K562 (cell line): ENCODE data around the gene CD164. TPM values are rescaled to one million over a fixed set of nuclear protein-coding genes. Genes with fewer than 3 reads are reported as not detected.
A peak's percentile ranks its signal among the peaks of the same experiment; 100 is the strongest.

Experiments used
- ATAC-seq: fragments of 200-7000 bp; cut with Tn5 transposase; 3 replicates; pipeline ENCODE4 v1.9.1; 2020; ENCODE audit warnings: moderate library complexity
- BruUV-seq: library from RNA; stranded (reverse); fragments of 400-500 nt; replicated peaks from 2 replicates; lab custom pipeline; 2021; lab: Mats Ljungman, UMichigan
- CTCF ChIA-PET: fragments of 300-600 bp; formaldehyde crosslinking; extraction: SDS; loops from one replicate; lab custom pipeline; 2021; ENCODE audit warnings: low intra/inter-chr PET ratio; lab: Yijun Ruan, JAX
- POLR2A ChIA-PET: fragments of 300-600, 350-650 bp; sonication (Branson Sonifier 250); formaldehyde crosslinking; extraction: SDS; loops from one replicate; lab custom pipeline; 2021; ENCODE audit warnings: antibody characterized with exemption, inconsistent platforms; lab: Yijun Ruan, JAX
- DNase-seq, 4 experiments: peaks; one replicate each; pipeline versions ENCODE4 v3.0.0 to v3.0.0-alpha.2; 2011 to 2018; ENCODE audit warnings: low spot score in 3 of 4, mixed read lengths in 3 of 4; ENCODE audit errors: extremely low read depth in 1 of 4
- FAIRE-seq: peaks from 2 replicates; lab custom pipeline; 2011; peaks lifted over from hg19 to GRCh38; lab: Jason Lieb, UNC
- H2AFZ ChIP-seq: 2 replicates; pipeline ENCODE4 v1.6.0; 2011; ENCODE audit warnings: low read depth, low read length, control low read depth, inconsistent platforms
- H3K27ac ChIP-seq: fragments of 200-600 bp; 3 replicates; pipeline ENCODE4 v1.8.0; 2011; ENCODE audit warnings: low read depth, mild to moderate bottlenecking, control low read depth, inconsistent platforms, low read length, moderate library complexity, mixed read lengths; ENCODE audit errors: extremely low read depth
- H3K27me3 ChIP-seq, 2 experiments: fragments of 300-600 bp in 1 of 2; 2 replicates in 1 of 2; 3 replicates in 1 of 2; pipeline versions ENCODE4 v1.6.0 to v1.8.0; 2011; ENCODE audit warnings: inconsistent platforms in 2 of 2, low read length in 2 of 2, mild to moderate bottlenecking in 1 of 2, mixed read lengths in 1 of 2, moderate library complexity in 1 of 2; ENCODE audit not compliant: control insufficient read depth in 2 of 2, insufficient read depth in 2 of 2
- H3K36me3 ChIP-seq: fragments of 300-600 bp; 3 replicates; pipeline ENCODE4 v1.8.0; 2011; ENCODE audit warnings: mild to moderate bottlenecking, low read length, inconsistent platforms; ENCODE audit not compliant: control insufficient read depth, insufficient read depth
- H3K4me1 ChIP-seq, 2 experiments: fragments of 200-600 bp in 1 of 2; replicated peaks in 1 of 2; 2 replicates in 1 of 2; 3 replicates in 1 of 2; pipeline versions ENCODE4 v1.5.1 to v1.8.0; 2011; ENCODE audit warnings: inconsistent platforms in 2 of 2, low read length in 2 of 2, mild to moderate bottlenecking in 1 of 2, mixed read lengths in 1 of 2, moderate library complexity in 1 of 2; ENCODE audit not compliant: control insufficient read depth in 2 of 2, insufficient read depth in 2 of 2
- H3K4me2 ChIP-seq: 2 replicates; pipeline ENCODE4 v1.6.1; 2011; ENCODE audit warnings: low read length, control low read depth, inconsistent platforms, mixed read lengths; ENCODE audit not compliant: insufficient read depth
- H3K4me3 ChIP-seq: fragments of 200-600 bp; sonication (generic), shearing (Covaris generic); 2 replicates; pipeline ENCODE4 v1.5.1; 2016; ENCODE audit warnings: control low read depth, inconsistent platforms
- H3K79me2 ChIP-seq: fragments of 200-600 bp; 3 replicates; pipeline ENCODE4 v1.8.0; 2011; ENCODE audit warnings: low read length, inconsistent platforms; ENCODE audit not compliant: control insufficient read depth, insufficient read depth
- H3K9ac ChIP-seq, 2 experiments: 2 replicates each; pipeline versions ENCODE4 v1.6.0 to v1.6.1; 2011; ENCODE audit warnings: low read depth in 2 of 2, low read length in 2 of 2, control low read depth in 1 of 2, inconsistent platforms in 1 of 2, mild to moderate bottlenecking in 1 of 2, mixed read lengths in 1 of 2; ENCODE audit not compliant: insufficient read depth in 1 of 2
- H3K9me1 ChIP-seq: one replicate; pipeline ENCODE4 v1.6.0; 2011; ENCODE audit warnings: inconsistent platforms, mild to moderate bottlenecking, low read length, moderate library complexity; ENCODE audit not compliant: control insufficient read depth, insufficient read depth
- H3K9me3 ChIP-seq: replicated peaks from 2 replicates; pipeline ENCODE4 v1.5.1; 2011; ENCODE audit warnings: low read depth, low read length, inconsistent platforms; ENCODE audit not compliant: control insufficient read depth, insufficient read depth
- H4K20me1 ChIP-seq: replicated peaks from 2 replicates; pipeline ENCODE4 v1.6.1; 2011; ENCODE audit warnings: low read length, inconsistent platforms, mixed read lengths; ENCODE audit not compliant: control insufficient read depth, insufficient read depth
- JUN ChIP-seq, 2 experiments: sonication (generic) in 1 of 2; formaldehyde crosslinking in 1 of 2; IDR thresholded peaks; 2 replicates each; pipeline versions ENCODE4 v1.6.1 to v1.8.0; 2012 to 2022; ENCODE audit warnings: borderline replicate concordance in 2 of 2, mild to moderate bottlenecking in 2 of 2, improper control_type of control experiment in 1 of 2, low read depth in 1 of 2, low read length in 1 of 2, missing genetic modification reagents in 1 of 2
- POLR2AphosphoS5 ChIP-seq: IDR thresholded peaks from 2 replicates; pipeline ENCODE4 v1.6.1; 2011; ENCODE audit warnings: mild to moderate bottlenecking, low read depth, low read length, moderate library complexity; ENCODE audit not compliant: control insufficient read depth, insufficient read depth
- PTRF ChIP-seq: fragments of 450-650 bp; IDR thresholded peaks from 2 replicates; pipeline ENCODE4 v1.6.1; 2016; ENCODE audit warnings: mild to moderate bottlenecking, missing genetic modification characterization, missing compliant biosample characterization
- RB1 ChIP-seq: fragments of 450-650 bp; IDR thresholded peaks from 2 replicates; pipeline ENCODE4 v1.6.1; 2017; ENCODE audit warnings: low read depth, mild to moderate bottlenecking
- YY1 ChIP-seq, 3 experiments: IDR thresholded peaks; 2 replicates each; pipeline ENCODE4 v1.6.1; 2011; ENCODE audit warnings: low read length in 2 of 3, mild to moderate bottlenecking in 2 of 3, moderate library complexity in 2 of 3, borderline replicate concordance in 1 of 3, control low read depth in 1 of 3, low read depth in 1 of 3; ENCODE audit not compliant: insufficient read depth in 3 of 3, insufficient replicate concordance in 2 of 3, control insufficient read depth in 1 of 3, insufficient read length in 1 of 3; ENCODE audit errors: extremely low read depth in 1 of 3
- WGBS: fragments of 100-300 bp; shearing (Covaris generic); methylation state at CpG from one replicate; pipeline ENCODE4 v1.1.6; 2016; ENCODE audit warnings: low coverage, mixed read lengths; ENCODE audit not compliant: insufficient coverage; ENCODE audit errors: missing lambda C conversion rate; 5-methylcytosine and 5-hydroxymethylcytosine counted together
- in situ Hi-C: fragments of 300-500 bp; cut with MboI; formaldehyde crosslinking; loops from 4 replicates; pipeline ENCODE4 v1.15.0; 2018; ENCODE audit warnings: inconsistent platforms, mixed read lengths
- intact Hi-C: fragments of 100-400 bp; cut with micrococcal nuclease; formaldehyde crosslinking; loops from 2 replicates; pipeline ENCODE4 v1.14.2; 2022
- polyA plus RNA-seq, 8 experiments: library from polyadenylated mRNA; depleted of rRNA in 4 of 8; stranded (reverse) in 5 of 8; unstranded in 3 of 8; fragments of >200 nt; fragmentation: Nextera tagmentation in 2 of 8; fragmentation: Illumina TruSeq in 1 of 8; extraction: Ambion mirVana in 2 of 8; extraction: Trizol in 1 of 8; gene quantifications; 2 replicates each; pipeline versions ENCODE4 v1.2.1 to v1.2.3, GENCODE V29; 2011 to 2014; ENCODE audit warnings: inconsistent platforms in 1 of 8, missing spikeins in 1 of 8
- total RNA-seq, 7 experiments: library from RNA; depleted of rRNA in 6 of 7; stranded (reverse); fragments of >200 nt in 6 of 7; fragmentation: Illumina TruSeq in 2 of 7; extraction: Trizol in 2 of 7; gene quantifications; 2 replicates each; pipeline versions ENCODE4 v1.2.1 to v1.2.3, GENCODE V29; 2011 to 2021; ENCODE audit warnings: low replicate concordance in 1 of 7
- TF ChIP-seq, protein P1 (sequence below): fragments of 450-650 bp; IDR thresholded peaks from 2 replicates; pipeline ENCODE4 v1.6.1; 2017; ENCODE audit warnings: antibody characterized with exemption, mild to moderate bottlenecking

The CD164 gene
- total and polyA plus RNA-seq, 9 of the 15 experiments (the other 6 are each of a cell fraction or from before 2014, with no cell fraction given): 79.5 to 317 (median 165) TPM

GRCh38 chr6:109322825-109323224 is 59.4 kb downstream of the CD164 start:
- ChIA-PET POLR2A (interaction anchor here (0.6 to 1.1 kb wide), 2 partner anchors 12 to 60 kb away, joined by 3 to 4 read pairs; no protein-coding TSS in a partner anchor), CTCF (no interaction called here)
- 44% methylated on average over 2 of the region's 2 CpGs for WGBS
- H3K27me3 ChIP-seq: no peaks in the 10 kb centered on the region
- no peaks in the 10 kb centered on the region for H3K9me1 ChIP-seq
- peak overlapping the region; percentile 9; the same call in 1 of the 2 replicates for H3K4me2 ChIP-seq
- H3K9ac ChIP-seq: no peak overlapping the region; a peak in 1 of 4 replicates
- H2AFZ ChIP-seq: peak overlapping the region; percentile 93
- no peaks in the 10 kb centered on the region for H3K36me3 ChIP-seq
- no TSS peak for BruUV-seq
- peak; percentile 64 for ATAC-seq
- H3K79me2 ChIP-seq: no peaks in the 10 kb centered on the region
- in situ Hi-C loops: no loop called here
- DNase-seq: peak in 1 of 4 experiments; percentile 30
- intact Hi-C loops: no loop called here
- H3K27ac ChIP-seq: no peak overlapping the region; the same call in 2 of the 3 replicates
- H3K4me1 ChIP-seq: peaks cover 7 to 13% of the 10 kb centered on the region in 2 experiments; a peak in 3 of 5 replicates
- peak; percentile 29 for FAIRE-seq
- H3K4me3 ChIP-seq: no peak overlapping the region
- H3K9me3 ChIP-seq: no peaks in the 10 kb centered on the region
- no peaks in the 10 kb centered on the region for H4K20me1 ChIP-seq
- TF ChIP-seq JUN (IDR thresholded peaks at IDR 0.05; ENCODE audit: borderline replicate concordance, low read depth, low read length) (no peak), JUN (CRISPR knock-in tag; IDR thresholded peaks at IDR 0.05; ENCODE audit: borderline replicate concordance) (no peak), PTRF (tag) (0 out of 2 replicates have a peak, but pooled peaks have one; percentile 16), YY1 (IDR thresholded peaks at IDR 0.05; ENCODE audit: borderline replicate concordance in 1 of 3, control insufficient read depth in 1 of 3, extremely low read depth in 1 of 3, insufficient read depth in 3 of 3, insufficient read length in 1 of 3, insufficient replicate concordance in 2 of 3, low read depth in 1 of 3, low read length in 2 of 3) (peak in 1 of 3 experiments; percentile 58), RB1 (no peak), POLR2AphosphoS5 (no peak)
- TF ChIP-seq, protein P1, sequence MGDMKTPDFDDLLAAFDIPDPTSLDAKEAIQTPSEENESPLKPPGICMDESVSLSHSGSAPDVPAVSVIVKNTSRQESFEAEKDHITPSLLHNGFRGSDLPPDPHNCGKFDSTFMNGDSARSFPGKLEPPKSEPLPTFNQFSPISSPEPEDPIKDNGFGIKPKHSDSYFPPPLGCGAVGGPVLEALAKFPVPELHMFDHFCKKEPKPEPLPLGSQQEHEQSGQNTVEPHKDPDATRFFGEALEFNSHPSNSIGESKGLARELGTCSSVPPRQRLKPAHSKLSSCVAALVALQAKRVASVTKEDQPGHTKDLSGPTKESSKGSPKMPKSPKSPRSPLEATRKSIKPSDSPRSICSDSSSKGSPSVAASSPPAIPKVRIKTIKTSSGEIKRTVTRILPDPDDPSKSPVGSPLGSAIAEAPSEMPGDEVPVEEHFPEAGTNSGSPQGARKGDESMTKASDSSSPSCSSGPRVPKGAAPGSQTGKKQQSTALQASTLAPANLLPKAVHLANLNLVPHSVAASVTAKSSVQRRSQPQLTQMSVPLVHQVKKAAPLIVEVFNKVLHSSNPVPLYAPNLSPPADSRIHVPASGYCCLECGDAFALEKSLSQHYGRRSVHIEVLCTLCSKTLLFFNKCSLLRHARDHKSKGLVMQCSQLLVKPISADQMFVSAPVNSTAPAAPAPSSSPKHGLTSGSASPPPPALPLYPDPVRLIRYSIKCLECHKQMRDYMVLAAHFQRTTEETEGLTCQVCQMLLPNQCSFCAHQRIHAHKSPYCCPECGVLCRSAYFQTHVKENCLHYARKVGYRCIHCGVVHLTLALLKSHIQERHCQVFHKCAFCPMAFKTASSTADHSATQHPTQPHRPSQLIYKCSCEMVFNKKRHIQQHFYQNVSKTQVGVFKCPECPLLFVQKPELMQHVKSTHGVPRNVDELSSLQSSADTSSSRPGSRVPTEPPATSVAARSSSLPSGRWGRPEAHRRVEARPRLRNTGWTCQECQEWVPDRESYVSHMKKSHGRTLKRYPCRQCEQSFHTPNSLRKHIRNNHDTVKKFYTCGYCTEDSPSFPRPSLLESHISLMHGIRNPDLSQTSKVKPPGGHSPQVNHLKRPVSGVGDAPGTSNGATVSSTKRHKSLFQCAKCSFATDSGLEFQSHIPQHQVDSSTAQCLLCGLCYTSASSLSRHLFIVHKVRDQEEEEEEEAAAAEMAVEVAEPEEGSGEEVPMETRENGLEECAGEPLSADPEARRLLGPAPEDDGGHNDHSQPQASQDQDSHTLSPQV: peak; percentile 74
